ENCODE measurements around the gene GET3. TPM values are rescaled to one million over a fixed set of nuclear protein-coding genes. Genes with fewer than 3 reads are reported as not detected.

Gene GET3
- total and polyA plus RNA-seq, 2 of the 4 experiments (the other 2 are of a cell fraction): 129 to 152 TPM

DNA sequence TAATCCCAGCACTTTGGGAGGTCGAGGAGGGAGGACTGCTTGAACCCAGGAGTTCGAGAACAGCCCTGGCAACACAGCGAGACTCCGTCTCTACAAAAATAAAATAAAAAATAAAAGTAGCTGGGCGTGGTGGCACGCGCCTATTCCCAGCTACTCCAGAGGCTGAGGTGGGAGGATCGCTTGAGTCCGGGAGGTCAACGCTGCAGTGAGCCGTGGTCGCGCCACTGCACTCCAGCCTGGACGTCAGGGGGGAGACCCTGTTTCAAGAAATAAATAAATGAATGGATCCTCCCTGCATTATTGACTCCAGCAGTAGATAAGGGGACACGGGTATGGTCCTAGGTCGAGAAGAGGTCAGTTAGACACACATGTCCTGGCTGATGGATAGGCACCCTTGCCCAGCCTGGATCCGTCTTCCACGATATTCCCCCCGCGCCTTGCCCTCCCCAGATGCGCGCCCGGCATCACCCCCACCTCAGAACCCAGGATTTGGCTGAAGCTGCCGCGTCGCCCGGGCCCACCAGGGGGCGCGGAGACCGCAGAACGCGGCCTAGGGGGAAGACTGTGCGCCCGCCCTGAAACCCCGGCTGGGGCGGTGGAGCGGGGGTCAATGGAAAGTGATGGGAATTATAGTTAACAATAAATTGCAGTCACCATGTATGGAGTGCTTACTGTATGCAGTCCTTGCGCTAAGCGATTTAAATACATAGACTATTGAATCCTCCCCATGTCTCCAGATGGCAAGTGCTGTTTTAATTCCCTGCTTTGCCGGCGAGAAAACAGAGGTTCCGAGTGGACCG is 40.1 kb downstream of the GET3 start:
- Histone ChIP-seq H3K14ac (replicated peaks; ENCODE audit: low read depth, low read length) (peak overlapping the region; percentile 86), H2BK15ac (ENCODE audit: low read depth, low read length) (0 out of 3 replicates have a peak overlapping the region, but pooled peaks have one; percentile 37), H3K4me1 (ENCODE audit: control insufficient read depth, insufficient read depth, low read length) (peaks cover 24% of the 10 kb centered on the region), H2AK9ac (replicated peaks; ENCODE audit: low read depth, low read length, poor library complexity) (peak overlapping the region; percentile 89), H3K79me1 (ENCODE audit: low read depth in 1 of 2, low read length in 2 of 2) (peaks cover 0 to 44% of the 10 kb centered on the region in 2 experiments; a peak in 3 of 4 replicates), H4K5ac (ENCODE audit: low read depth, low read length) (peak overlapping the region; percentile 24), H3K27ac (ENCODE audit: insufficient read depth, low read length) (peak overlapping the region; percentile 82), H3K9ac (ENCODE audit: low read depth, low read length) (peak overlapping the region; percentile 56), H3K56ac (ENCODE audit: extremely low read depth, insufficient read depth, low read length) (peak overlapping the region; percentile 79), H3K4me3 (ENCODE audit: insufficient read depth, low read depth, low read length) (peak overlapping the region; percentile 62), H3K18ac (ENCODE audit: low read depth, low read length) (peak overlapping the region; percentile 18; the same call in 1 of the 2 replicates), H3K36me3 (ENCODE audit: control insufficient read depth, insufficient read depth, low read length) (no peaks in the 10 kb centered on the region), H4K20me1 (ENCODE audit: insufficient read depth, low read length) (peaks cover 3% of the 10 kb centered on the region; the same call in 1 of the 2 replicates), H2BK120ac (ENCODE audit: low read depth, low read length) (peak overlapping the region; percentile 70), H2AK5ac (ENCODE audit: low read depth, low read length) (peak overlapping the region; percentile 90), H3K27me3 (ENCODE audit: control insufficient read depth, insufficient read depth, low read length) (no peaks in the 10 kb centered on the region), H3K23ac (ENCODE audit: low read depth, low read length) (peak overlapping the region; percentile 92), H3K4me2 (ENCODE audit: low read depth, low read length) (peak overlapping the region; percentile 84), H2BK20ac (ENCODE audit: low read depth, low read length) (peak overlapping the region; percentile 85; the same call in 1 of the 2 replicates), H2BK5ac (ENCODE audit: low read depth, low read length, poor library complexity, severe bottlenecking) (peak overlapping the region; percentile 88), H4K91ac (ENCODE audit: insufficient read depth, low read depth, low read length) (peak overlapping the region; percentile 70), H2AFZ (replicated peaks; ENCODE audit: low read length, poor library complexity) (peak overlapping the region; percentile 98), H4K8ac (ENCODE audit: low read depth in 2 of 2, low read length in 2 of 2) (peak overlapping the region; percentile 98 to 99), H3K4ac (ENCODE audit: low read depth, low read length) (peak overlapping the region; percentile 99), H3K9me1 (ENCODE audit: insufficient read depth, low read length) (peaks cover 26% of the 10 kb centered on the region), H3K9me3 (ENCODE audit: control insufficient read depth, insufficient read depth, low read length) (no peaks in the 10 kb centered on the region)
- ChIA-PET POLR2A (ENCODE audit: unreplicated experiment) (interaction anchor here (1.0 to 2.5 kb wide), 3 partner anchors 14 to 18 kb away, joined by 9 to 13 read pairs (median 11); partner anchors contain the start of gene JUNB), CTCF (interaction anchor here (0.6 to 2.9 kb wide), 7 partner anchors 9 to 142 kb away, joined by 3 to 23 read pairs (median 10); partner anchors contain the start of gene JUNB)
- BruUV-seq (replicated peaks): no TSS peak
- dilution Hi-C loops (cut with HindIII; ENCODE audit: low sequenced_read_pairs, unreplicated experiment) (no loop called here), intact Hi-C loops (cut with micrococcal nuclease) (loop anchor here (1.0 kb wide), 2 partner anchors 14 to 19 kb away; partner anchors contain the start of gene JUNB), in situ Hi-C loops (cut with MboI; ENCODE audit: low sequenced_read_pairs) (loop anchor here (25.0 kb wide), 1 partner anchor 1060 kb away; no protein-coding TSS in a partner anchor)
- WGBS, 2 experiments (ENCODE audit: extremely low coverage in 2 of 2, insufficient read length in 1 of 2): 0% methylated on average over 5 of the region's 43 CpGs; no CpG with 5 or more reads in 1 of the 2 experiments
- ATAC-seq (ENCODE audit: low read depth) (peak; percentile 57), DNase-seq (peak; percentile 68)
- no peak for TF ChIP-seq CEBPB (IDR thresholded peaks at IDR 0.05; ENCODE audit: low read depth, low read length)
- peak; percentile 95 for TF ChIP-seq MAZ (IDR thresholded peaks at IDR 0.05; ENCODE audit: borderline replicate concordance, low read depth, low read length)
- TF ChIP-seq, protein P1, sequence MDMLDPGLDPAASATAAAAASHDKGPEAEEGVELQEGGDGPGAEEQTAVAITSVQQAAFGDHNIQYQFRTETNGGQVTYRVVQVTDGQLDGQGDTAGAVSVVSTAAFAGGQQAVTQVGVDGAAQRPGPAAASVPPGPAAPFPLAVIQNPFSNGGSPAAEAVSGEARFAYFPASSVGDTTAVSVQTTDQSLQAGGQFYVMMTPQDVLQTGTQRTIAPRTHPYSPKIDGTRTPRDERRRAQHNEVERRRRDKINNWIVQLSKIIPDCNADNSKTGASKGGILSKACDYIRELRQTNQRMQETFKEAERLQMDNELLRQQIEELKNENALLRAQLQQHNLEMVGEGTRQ (IDR thresholded peaks at IDR 0.05; ENCODE audit: low read depth, low read length): no peak
- TF ChIP-seq NFE2L2 (IDR thresholded peaks at IDR 0.05; ENCODE audit: low read depth, low read length): no peak
- TF ChIP-seq FOS (IDR thresholded peaks at IDR 0.05; ENCODE audit: low read depth, low read length): no peak
- peak; percentile 82 for TF ChIP-seq RAD21 (IDR thresholded peaks at IDR 0.05; ENCODE audit: low read length)
- TF ChIP-seq MAFK (IDR thresholded peaks at IDR 0.05; ENCODE audit: low read depth, low read length): no peak
- no peak for TF ChIP-seq BHLHE40 (IDR thresholded peaks at IDR 0.05; ENCODE audit: low read depth, low read length)
- TF ChIP-seq CTCF (conservative IDR thresholded peaks at IDR 0.05; ENCODE audit: low read depth, low read length): peak; percentile 91
- TF ChIP-seq RFX5 (IDR thresholded peaks at IDR 0.05; ENCODE audit: low read depth, low read length): no peak
- no peak for TF ChIP-seq MXI1 (IDR thresholded peaks at IDR 0.05; ENCODE audit: borderline replicate concordance, low read depth, low read length)
- TF ChIP-seq RCOR1 (IDR thresholded peaks at IDR 0.05; ENCODE audit: insufficient replicate concordance, low read length): no peak
